Measurements from ENCODE around the gene PMIS2. TPM values are rescaled to one million over a fixed set of nuclear protein-coding genes. Genes with fewer than 3 reads are reported as not detected.
A peak's percentile ranks its signal among the peaks of the same experiment; 100 is the strongest.

Gene PMIS2
- total RNA-seq, 2 experiments from 2014 or later = not detected

DNA sequence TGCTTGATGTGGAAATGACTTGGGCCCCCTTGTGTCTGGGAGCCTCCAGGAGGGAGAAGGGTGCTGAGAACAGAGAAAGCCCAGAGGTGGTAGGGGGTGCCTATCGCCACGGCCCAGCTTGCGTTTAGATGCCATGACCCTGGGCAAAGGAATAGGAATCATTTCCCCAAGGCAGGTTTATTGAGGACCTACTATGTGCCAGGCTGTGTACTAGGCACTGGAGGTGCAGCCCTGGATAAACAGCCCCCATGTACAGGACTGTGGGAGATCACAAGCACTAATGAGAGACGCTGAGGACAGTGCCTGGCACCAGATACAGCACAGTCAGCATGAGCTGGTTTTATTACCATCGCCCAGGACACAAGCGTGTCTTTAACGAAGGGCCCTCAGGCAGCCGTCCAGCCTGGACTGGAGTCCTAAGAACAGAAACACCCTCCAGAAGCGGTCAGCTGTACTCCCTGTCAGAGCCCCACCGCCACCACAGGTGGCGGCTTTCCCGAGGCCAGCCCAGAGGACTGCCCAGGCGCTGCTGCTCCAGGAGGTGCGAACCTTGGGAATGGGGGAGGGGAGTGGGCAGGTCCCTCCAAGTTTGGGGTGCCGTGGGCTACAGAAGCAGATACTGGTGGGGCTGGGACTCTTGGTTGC, 36.0 kb upstream of the PMIS2 start:
- Mint-ChIP-seq H3K4me3 (no peak overlapping the region), H3K36me3 (ENCODE audit: low read depth) (peaks cover 3% of the 10 kb centered on the region), H3K9me3 (no peaks in the 10 kb centered on the region), H3K4me1 (peaks cover 21% of the 10 kb centered on the region), H3K27ac (no peak overlapping the region), H3K27me3 (peaks cover 4% of the 10 kb centered on the region)
- CTCF ChIA-PET = interaction anchor here (1.8 to 2.5 kb wide), 4 partner anchors 52 to 98 kb away, joined by 7 to 13 read pairs (median 10); partner anchors contain the start of gene COX6B1
- POLR2A ChIA-PET = no interaction called here
- no peak for DNase-seq

DNA sequence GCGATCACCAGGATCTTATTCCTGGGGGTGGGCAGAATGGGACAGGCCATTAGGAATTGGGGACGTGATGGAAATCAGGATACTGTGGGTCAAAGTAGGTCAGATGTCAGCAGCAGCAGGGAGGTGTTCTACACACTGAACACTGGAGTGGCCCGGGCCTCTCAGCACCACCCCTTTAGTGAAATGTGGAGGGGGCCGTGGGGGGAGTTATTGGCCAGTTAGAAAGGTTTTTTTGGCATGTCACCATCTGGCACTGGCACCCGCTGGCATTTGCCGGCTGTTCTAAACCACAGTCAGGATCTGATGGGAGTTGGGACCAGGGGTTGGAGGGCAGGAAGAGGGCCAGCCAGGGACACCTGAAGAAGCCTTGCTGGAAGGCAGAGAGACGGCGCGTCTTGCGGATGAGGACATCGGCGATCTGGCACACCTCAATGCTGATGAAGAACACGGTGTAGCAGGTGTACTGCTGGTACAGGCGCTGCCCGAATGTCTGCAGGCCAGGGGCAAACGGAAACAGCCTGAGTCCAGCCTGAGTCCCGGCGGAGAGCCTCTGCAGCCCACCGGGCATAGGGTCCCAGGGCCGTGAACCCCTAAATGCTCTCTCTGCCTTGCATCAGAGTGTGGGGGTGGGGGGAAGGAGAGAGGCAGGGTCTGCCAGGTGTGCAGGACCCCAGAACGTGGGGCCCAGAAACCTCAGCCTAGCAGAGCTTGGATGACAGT, 34.7 kb upstream of the PMIS2 start:
- no peak overlapping the region for H3K4me3 Mint-ChIP-seq
- no peaks in the 10 kb centered on the region for H3K9me3 Mint-ChIP-seq
- peaks cover 18% of the 10 kb centered on the region for H3K4me1 Mint-ChIP-seq
- peaks cover 8% of the 10 kb centered on the region for H3K27me3 Mint-ChIP-seq
- POLR2A ChIA-PET = interaction anchor here (0.6 kb wide), 1 partner anchor 88 kb away, joined by 3 read pairs; no protein-coding TSS in a partner anchor
- CTCF ChIA-PET = interaction anchor here (1.1 kb wide), 1 partner anchor 41 kb away, joined by 3 read pairs; no protein-coding TSS in a partner anchor
- H3K36me3 Mint-ChIP-seq (ENCODE audit: low read depth) = peaks cover 3% of the 10 kb centered on the region
- H3K27ac Mint-ChIP-seq = no peak overlapping the region
- no peak for DNase-seq

DNA sequence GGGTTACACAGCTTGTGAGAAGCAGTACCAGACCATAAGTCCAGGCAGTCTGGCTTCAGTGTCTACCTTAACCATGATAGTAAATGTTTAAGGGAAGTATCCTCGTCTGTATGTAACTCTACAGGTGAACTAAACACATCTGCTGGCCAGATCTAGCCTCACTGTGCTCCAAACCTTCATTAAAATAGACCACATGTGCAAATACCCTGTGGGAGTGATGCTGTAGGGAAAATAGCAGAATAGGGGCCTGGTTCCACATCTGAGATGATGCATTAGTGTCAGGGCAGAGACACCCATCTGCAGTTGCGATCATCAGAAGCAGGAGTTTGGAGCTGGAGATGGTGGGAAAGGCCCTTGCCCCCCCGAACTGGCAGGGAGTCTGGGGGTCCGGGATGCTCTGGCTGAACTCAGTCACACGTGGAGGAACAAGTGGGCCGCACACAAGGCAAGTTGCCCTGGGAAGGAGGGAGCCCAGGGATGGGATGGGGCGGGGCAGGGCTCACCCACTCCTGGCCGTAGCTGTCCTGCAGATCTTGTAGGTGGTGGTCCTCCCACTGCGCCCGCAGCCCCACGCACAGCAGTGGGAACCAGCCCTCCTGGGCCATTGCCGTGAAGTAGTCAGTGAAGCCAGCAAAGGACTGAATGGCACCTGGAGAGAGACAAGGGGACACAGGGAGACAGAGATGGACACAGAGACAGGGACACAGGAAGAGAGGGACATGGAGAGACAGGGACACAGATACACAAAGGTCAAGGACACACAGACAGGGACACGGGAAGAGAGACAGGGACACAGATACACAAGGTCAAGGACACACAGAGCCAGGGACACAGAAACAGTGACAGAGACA, 33.2 kb upstream of the PMIS2 start:
- ChIA-PET CTCF (interaction anchor here (1.1 kb wide), 2 partner anchors 15 to 40 kb away, joined by 3 to 4 read pairs; no protein-coding TSS in a partner anchor), POLR2A (no interaction called here)
- peaks cover 8% of the 10 kb centered on the region for H3K4me1 Mint-ChIP-seq
- no peaks in the 10 kb centered on the region for H3K9me3 Mint-ChIP-seq
- H3K36me3 Mint-ChIP-seq (ENCODE audit: low read depth) = peaks cover 3% of the 10 kb centered on the region
- H3K27ac Mint-ChIP-seq = no peak overlapping the region
- DNase-seq = no peak
- H3K4me3 Mint-ChIP-seq = no peak overlapping the region
- H3K27me3 Mint-ChIP-seq = peaks cover 14% of the 10 kb centered on the region

DNA sequence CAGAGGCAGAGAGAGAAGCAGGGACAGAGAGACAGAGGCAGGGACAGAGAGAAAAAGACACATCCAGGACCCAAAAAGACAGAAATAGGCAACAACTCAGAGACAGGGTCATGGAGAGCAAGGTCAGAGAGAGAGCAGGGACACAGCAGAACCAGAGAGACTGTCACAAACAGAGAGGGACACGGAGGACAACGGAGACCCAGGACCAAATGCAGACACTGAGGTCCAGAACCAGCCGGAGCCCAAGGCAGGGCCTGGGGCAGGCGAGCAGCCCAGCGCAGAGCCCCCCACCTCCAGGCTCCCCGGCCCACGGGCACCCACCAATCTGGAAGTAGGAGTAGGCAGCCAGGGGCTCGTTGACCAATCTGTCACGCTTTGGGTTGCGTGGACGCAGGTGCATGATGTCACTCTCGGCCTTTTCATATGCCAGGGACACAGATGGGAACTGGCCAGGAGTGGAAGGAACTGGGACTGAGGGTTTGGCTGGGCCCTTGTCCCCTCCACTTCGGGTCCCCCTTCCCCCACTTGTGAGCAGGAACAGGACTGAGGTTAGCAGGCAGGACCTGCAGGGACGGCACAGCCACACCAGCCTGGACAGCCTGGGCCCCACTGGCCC, 32.5 kb upstream of the PMIS2 start:
- Mint-ChIP-seq H3K27ac (no peak overlapping the region), H3K36me3 (ENCODE audit: low read depth) (peaks cover 3% of the 10 kb centered on the region), H3K4me3 (no peak overlapping the region), H3K27me3 (peaks cover 16% of the 10 kb centered on the region), H3K9me3 (no peaks in the 10 kb centered on the region), H3K4me1 (peaks cover 10% of the 10 kb centered on the region)
- DNase-seq = no peak
- ChIA-PET POLR2A (no interaction called here), CTCF (no interaction called here)

DNA sequence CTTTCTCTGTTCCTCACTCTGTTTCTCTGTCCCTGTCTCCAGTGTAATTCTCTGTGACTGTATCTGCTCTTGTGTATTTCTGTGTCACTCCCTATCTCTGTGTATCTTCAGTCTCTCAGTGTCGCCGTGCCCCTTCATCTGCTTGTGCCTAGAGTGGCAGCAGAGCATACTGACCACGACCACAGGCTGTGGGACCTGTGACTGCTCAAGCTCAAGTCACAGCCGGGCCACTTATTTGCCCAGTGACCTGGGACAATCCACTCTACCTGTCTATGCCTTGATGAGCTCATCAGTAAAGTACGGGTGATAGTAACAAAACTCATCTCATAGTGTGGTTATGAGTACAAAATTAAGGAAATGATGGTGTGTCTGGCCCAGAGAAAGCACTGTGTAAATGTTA, 31.9 kb upstream of the PMIS2 start:
- no peak for DNase-seq
- ChIA-PET CTCF (no interaction called here), POLR2A (no interaction called here)
- Mint-ChIP-seq H3K36me3 (ENCODE audit: low read depth) (peaks cover 2% of the 10 kb centered on the region), H3K4me1 (peaks cover 11% of the 10 kb centered on the region), H3K27ac (no peak overlapping the region), H3K27me3 (peaks cover 21% of the 10 kb centered on the region), H3K4me3 (no peak overlapping the region), H3K9me3 (no peaks in the 10 kb centered on the region)

DNA sequence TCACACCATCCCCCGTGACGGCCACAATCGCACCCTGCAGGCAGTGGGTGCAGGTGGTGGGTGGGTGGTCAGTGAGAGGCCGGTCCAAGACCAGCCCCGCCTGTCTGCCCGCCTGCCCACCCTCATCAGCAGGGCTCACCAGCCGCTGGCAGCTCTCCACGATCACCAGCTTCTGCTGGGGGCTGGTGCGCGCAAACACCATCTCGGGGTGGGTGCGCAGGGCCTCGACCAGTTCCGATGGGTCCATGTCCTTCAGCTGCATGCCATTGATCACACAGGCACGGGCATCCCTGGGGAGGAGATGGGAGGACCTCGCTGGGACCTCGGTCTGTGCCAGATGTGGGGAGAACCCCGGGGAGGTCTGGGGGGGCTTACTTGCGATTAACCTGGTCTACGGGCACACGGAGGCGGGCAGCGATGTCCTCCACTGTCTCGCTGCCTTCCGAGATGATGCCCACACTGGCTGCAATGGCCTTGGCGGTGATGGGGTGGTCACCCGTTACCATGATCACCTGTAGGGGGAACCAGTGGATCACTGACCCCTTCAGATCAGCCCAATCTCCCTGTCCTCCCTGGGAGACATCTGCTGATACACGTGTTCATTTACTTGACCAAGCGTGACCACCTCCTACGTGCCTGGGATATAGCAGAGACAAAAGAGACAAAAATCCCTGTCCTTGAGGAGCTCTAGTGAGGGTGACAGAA, 30.5 kb upstream of the PMIS2 start:
- Mint-ChIP-seq H3K27me3 (peaks cover 31% of the 10 kb centered on the region), H3K9me3 (no peaks in the 10 kb centered on the region), H3K36me3 (ENCODE audit: low read depth) (no peaks in the 10 kb centered on the region), H3K4me1 (peaks cover 8% of the 10 kb centered on the region), H3K4me3 (no peak overlapping the region), H3K27ac (no peak overlapping the region)
- ChIA-PET CTCF (interaction anchor here (3.2 kb wide), 1 partner anchor 8 kb away, joined by 18 read pairs; no protein-coding TSS in a partner anchor), POLR2A (interaction anchor here (0.8 kb wide), 1 partner anchor 11 kb away, joined by 3 read pairs; no protein-coding TSS in a partner anchor)
- no peak for DNase-seq

DNA sequence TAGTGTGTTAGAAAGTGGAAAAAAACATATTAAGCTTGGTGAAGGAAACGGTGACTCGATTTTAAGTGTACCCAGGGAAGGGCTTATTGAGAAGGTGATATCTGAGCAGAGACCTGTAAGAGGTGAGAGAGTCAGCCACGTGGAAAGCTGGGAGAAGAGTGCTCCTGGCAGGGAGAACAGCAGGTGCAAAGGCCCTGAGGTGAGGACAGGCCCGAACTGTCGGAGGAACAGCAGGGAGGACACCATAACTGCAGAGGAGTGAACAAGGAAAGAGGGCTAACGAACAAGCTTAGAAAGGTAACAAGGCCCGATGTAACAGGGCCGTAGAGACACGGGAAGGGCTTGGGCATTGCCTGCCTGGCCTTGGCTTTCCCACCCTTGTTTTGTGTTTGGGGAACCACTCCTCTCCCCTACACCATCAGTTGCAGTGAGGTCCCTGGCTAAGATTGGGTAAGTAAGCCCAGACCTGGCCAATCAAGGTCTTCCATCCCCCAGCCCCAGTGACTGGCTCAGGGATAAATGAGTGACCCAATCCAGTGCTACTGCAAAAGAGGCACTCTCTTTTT, 29.9 kb upstream of the PMIS2 start:
- Mint-ChIP-seq H3K9me3 (no peaks in the 10 kb centered on the region), H3K27me3 (peaks cover 36% of the 10 kb centered on the region), H3K4me3 (no peak overlapping the region), H3K4me1 (peaks cover 8% of the 10 kb centered on the region), H3K36me3 (ENCODE audit: low read depth) (no peaks in the 10 kb centered on the region), H3K27ac (no peak overlapping the region)
- CTCF ChIA-PET = interaction anchor here (3.2 kb wide), 1 partner anchor 8 kb away, joined by 18 read pairs; no protein-coding TSS in a partner anchor
- POLR2A ChIA-PET = interaction anchor here (0.8 kb wide), 1 partner anchor 11 kb away, joined by 3 read pairs; no protein-coding TSS in a partner anchor
- no peak for DNase-seq

DNA sequence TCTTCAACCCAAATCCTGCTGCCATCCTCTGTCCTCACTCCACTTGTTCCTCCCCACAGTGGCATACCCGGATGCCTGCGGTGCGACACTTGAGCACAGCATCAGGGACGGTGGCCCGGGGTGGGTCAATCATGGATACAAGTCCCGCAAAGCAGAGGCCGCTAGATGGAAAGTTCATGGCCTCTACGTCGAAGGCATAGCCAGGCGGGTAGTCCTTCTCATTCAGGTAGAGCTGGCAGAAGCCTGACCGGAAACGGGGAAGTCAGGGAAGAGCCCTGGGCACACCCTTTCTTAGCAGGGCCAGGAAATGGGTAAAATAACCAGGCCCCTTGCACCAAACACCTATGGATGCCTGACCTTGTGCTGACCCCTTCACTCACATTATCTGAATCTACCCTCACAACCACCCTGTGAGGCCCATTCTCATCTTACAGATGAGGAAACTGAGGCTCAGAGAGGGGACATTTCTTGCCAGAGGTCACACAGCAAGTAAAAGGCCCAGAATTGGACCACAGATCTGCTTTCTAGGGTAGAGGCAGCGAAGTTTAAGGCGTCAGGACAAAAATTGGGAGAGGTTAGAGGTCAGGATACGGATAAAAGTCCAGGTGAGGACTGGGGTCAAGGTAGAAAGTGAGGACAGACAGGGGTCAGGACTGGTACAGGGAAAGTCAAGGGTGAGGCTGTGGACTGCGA, 29.0 kb upstream of the PMIS2 start:
- ChIA-PET CTCF (interaction anchor here (1.0 to 3.2 kb wide), 3 partner anchors 9 to 35 kb away, joined by 3 to 18 read pairs (median 4); no protein-coding TSS in a partner anchor), POLR2A (interaction anchor here (1.0 kb wide), 1 partner anchor 9 kb away, joined by 3 read pairs; no protein-coding TSS in a partner anchor)
- no peaks in the 10 kb centered on the region for H3K36me3 Mint-ChIP-seq (ENCODE audit: low read depth)
- H3K27me3 Mint-ChIP-seq = peaks cover 42% of the 10 kb centered on the region
- no peak for DNase-seq
- H3K27ac Mint-ChIP-seq = no peak overlapping the region
- no peaks in the 10 kb centered on the region for H3K9me3 Mint-ChIP-seq
- H3K4me1 Mint-ChIP-seq = peaks cover 8% of the 10 kb centered on the region
- H3K4me3 Mint-ChIP-seq = no peak overlapping the region

DNA sequence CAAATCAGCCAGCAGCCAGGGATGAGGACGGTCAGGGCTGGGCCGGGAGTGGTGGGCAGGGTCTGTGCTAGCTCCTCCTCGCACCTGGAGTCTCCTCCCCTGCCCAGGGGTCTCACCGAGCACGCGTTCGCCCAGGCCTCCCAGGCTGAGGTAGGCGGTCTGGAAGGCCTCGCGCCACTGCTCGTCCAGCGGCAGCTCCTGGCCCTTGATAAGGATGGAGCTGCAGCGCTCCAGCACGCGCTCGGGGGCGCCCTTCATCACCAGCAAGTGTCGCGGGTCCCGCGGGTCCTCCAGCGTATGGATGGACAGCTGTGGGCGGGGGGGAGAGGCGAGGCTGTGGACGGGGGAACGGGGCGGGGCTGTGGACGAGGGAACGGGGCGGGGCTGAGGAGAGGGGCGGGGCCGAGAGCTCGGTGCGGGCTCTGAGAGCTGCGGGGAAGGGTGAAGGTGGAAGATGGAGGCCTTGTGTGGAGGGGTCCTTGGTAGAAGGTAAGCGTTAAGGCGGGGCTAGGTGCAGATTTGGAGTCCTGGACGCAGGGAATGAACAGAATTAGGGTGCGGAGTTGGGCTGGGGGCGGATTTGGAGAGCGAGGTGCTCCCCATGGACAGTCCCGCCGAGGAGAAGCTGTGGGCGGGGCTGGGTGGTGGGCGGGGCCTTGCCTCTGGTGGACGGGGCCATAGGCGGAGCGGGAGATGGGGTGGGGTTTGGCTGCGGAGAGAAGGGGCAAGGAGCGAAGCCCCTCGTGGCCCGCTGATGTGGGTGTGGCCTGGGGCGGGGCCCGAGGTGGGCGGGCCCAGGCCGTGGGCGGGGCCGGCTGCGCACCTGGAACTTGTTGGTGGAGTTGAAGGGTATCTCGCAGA, 28.2 kb upstream of the PMIS2 start:
- Mint-ChIP-seq H3K4me3 (peak overlapping the region; percentile 31), H3K27me3 (peaks cover 46% of the 10 kb centered on the region), H3K27ac (no peak overlapping the region), H3K36me3 (ENCODE audit: low read depth) (no peaks in the 10 kb centered on the region), H3K9me3 (no peaks in the 10 kb centered on the region), H3K4me1 (peaks cover 8% of the 10 kb centered on the region)
- peak; percentile 49 for DNase-seq
- ChIA-PET CTCF (interaction anchor here (0.6 to 3.2 kb wide), 5 partner anchors 10 to 262 kb away, joined by 3 to 18 read pairs (median 3); no protein-coding TSS in a partner anchor), POLR2A (interaction anchor here (1.0 to 1.1 kb wide), 2 partner anchors 9 to 27 kb away, joined by 3 read pairs; no protein-coding TSS in a partner anchor)

DNA sequence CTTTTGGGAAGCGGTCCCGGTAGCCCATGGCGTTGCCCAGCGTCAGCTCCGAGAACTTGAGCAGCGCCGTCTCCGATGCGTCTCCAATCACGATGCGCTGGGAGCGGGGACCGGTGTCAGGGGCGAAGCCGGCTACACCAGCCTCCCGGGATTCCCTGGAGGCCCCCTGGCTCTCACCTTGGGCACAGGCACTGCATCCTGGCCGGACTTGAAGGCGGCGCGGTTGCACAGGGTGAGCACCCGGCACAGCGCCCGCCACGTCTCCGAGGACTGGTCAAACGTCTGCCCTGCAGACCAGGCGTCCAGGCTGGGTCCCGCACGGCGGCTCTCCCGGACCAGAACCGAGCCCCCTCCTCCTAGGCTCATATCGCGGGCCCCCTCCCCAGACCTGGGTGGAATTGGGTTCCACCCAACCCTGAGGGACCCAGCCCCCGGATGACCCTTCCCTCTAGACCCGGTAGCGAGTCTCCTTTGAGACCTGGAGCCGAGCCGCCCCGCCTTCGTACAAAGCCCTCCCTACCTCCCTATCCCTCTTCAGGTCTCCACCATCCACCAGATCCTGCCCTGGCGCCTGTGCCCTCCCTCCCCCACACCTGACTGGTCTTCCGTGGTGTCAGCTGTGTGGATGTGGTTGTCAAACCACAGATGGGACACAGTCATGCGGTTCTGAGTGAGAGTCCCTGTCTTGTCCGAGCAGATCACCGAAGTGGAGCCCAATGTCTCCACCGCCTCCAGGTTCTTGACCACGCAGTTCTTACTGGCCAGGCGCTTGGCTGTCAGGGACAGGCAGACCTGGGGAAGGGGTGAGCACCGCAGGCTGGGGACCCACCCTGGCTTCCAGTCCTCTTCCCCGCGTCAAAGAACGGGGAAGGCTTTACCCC, 27.3 kb upstream of the PMIS2 start:
- Mint-ChIP-seq H3K9me3 (no peaks in the 10 kb centered on the region), H3K27ac (no peak overlapping the region), H3K4me1 (peaks cover 8% of the 10 kb centered on the region), H3K36me3 (ENCODE audit: low read depth) (no peaks in the 10 kb centered on the region), H3K27me3 (peaks cover 43% of the 10 kb centered on the region), H3K4me3 (no peak overlapping the region)
- ChIA-PET POLR2A (interaction anchor here (1.1 kb wide), 1 partner anchor 26 kb away, joined by 3 read pairs; no protein-coding TSS in a partner anchor), CTCF (interaction anchor here (0.7 to 3.2 kb wide), 3 partner anchors 11 to 50 kb away, joined by 3 to 18 read pairs (median 4); no protein-coding TSS in a partner anchor)
- no peak for DNase-seq

All from activated CD4-positive, alpha-beta memory T cell treated with anti-CD3 and anti-CD28 coated beads, Interleukin-2, amount 10 ng/mL, durations not matched to agents 7 days and 5 days (primary cell).